T-helper 17 cell (primary cell): Measurements from ENCODE around the gene EDN1. TPM values are rescaled to one million over a fixed set of nuclear protein-coding genes. Genes with fewer than 3 reads are reported as not detected.

Experiments used
- ATAC-seq: fragments of 150-1000 bp; cut with Tn5 transposase; 2 replicates; pipeline ENCODE4 v1.10.0; 2021; ENCODE audit warnings: mild to moderate bottlenecking, moderate library complexity
- DNase-seq, 3 donors: peaks; one replicate each; pipeline versions ENCODE4 v3.0.0 to v3.0.0-alpha.2; 2020 to 2021
- H3K9me3 ChIP-seq: one replicate; pipeline ENCODE4 v1.7.0; 2013; ENCODE audit warnings: low read length, mild to moderate bottlenecking; ENCODE audit not compliant: control insufficient read depth, poor library complexity, severe bottlenecking
- H3K27ac Mint-ChIP-seq: one replicate; pipeline ENCODE4 v1.8.0; 2022; ENCODE audit warnings: mild to moderate bottlenecking, moderate library complexity, mixed read lengths
- H3K27me3 Mint-ChIP-seq: one replicate; pipeline ENCODE4 v1.8.0; 2022; ENCODE audit warnings: mixed read lengths
- H3K36me3 Mint-ChIP-seq: one replicate; pipeline ENCODE4 v1.8.0; 2022; ENCODE audit warnings: low read depth, mixed read lengths
- H3K4me1 Mint-ChIP-seq: one replicate; pipeline ENCODE4 v1.8.0; 2022; ENCODE audit warnings: mild to moderate bottlenecking, mixed read lengths
- H3K4me3 Mint-ChIP-seq: one replicate; pipeline ENCODE4 v1.8.0; 2022; ENCODE audit warnings: mild to moderate bottlenecking, moderate library complexity, mixed read lengths
- total RNA-seq, 4 donors: library from RNA in 2 of 4; stranded (reverse) in 2 of 4; gene quantifications; one replicate each; pipeline ENCODE4 v1.2.3 and lab custom pipeline; 2022 to 2026

EDN1 gene
- total RNA-seq, 2 donors from 2014 or later: 0.57 to 1.2 TPM

DNA sequence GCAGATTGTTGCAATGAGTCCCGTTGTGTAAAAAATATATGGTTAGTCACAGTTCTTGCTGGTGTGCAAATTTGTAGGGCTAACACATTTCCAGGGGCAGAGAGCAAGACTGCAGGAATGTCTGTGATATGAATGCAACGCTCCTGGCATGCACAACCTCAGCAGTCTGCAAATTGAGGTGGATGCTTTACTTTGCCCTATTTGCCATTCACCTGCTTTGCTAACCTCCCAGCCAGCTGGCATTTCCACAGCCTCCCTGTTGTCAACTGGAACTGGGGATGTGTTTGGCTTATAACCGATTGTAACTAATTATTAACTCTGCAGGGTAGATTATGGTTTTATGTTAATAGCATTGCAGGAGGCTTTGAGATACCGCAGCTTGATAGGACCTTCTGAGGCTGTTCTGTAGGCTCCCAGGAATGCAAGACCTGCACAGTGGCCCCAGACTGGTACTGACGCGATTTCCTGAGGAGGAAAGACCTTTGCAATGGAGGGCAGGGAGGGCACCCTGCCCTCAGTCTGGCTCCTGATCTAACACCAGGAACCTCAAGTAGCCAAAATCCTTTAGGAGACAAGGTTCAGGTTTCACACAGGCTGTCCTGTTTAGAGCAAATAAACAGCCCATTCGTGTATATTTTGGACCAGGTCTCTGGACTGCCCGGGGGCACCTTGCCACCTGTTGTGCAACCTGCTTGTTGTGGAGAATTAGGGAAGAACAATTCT is 53.4 kb downstream of the EDN1 start:
- Mint-ChIP-seq H3K27me3 (peaks cover 37% of the 10 kb centered on the region), H3K4me3 (no peak overlapping the region), H3K27ac (no peak overlapping the region), H3K36me3 (peaks cover 1% of the 10 kb centered on the region), H3K4me1 (peaks cover 2% of the 10 kb centered on the region)
- DNase-seq (no peak), ATAC-seq (no peak)
- H3K9me3 ChIP-seq: no peaks in the 10 kb centered on the region

DNA sequence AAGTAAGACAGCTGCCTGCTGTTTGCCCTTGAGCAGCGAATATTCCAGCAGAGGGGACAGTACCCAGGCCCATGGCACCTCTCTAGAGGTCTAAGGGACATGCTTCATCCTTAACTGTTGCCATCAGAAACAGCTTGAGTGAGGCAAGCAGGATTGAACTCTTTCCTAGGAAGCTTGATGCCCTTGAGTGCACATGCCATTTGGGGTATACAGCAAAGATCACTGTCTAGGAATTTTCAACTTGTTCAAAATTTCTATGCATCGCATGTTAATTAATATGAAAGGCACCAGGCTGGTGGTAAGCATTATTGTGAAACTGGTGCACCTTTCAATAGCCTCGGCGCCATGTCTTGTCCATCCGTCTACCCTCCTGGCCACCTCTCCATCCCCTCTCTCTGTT is 54.1 kb downstream of the EDN1 start:
- ATAC-seq (no peak), DNase-seq (no peak)
- H3K27me3 Mint-ChIP-seq: peaks cover 39% of the 10 kb centered on the region
- H3K9me3 ChIP-seq: no peaks in the 10 kb centered on the region
- H3K36me3 Mint-ChIP-seq: no peaks in the 10 kb centered on the region
- no peak overlapping the region for H3K27ac Mint-ChIP-seq
- peaks cover 2% of the 10 kb centered on the region for H3K4me1 Mint-ChIP-seq
- H3K4me3 Mint-ChIP-seq: no peak overlapping the region

DNA sequence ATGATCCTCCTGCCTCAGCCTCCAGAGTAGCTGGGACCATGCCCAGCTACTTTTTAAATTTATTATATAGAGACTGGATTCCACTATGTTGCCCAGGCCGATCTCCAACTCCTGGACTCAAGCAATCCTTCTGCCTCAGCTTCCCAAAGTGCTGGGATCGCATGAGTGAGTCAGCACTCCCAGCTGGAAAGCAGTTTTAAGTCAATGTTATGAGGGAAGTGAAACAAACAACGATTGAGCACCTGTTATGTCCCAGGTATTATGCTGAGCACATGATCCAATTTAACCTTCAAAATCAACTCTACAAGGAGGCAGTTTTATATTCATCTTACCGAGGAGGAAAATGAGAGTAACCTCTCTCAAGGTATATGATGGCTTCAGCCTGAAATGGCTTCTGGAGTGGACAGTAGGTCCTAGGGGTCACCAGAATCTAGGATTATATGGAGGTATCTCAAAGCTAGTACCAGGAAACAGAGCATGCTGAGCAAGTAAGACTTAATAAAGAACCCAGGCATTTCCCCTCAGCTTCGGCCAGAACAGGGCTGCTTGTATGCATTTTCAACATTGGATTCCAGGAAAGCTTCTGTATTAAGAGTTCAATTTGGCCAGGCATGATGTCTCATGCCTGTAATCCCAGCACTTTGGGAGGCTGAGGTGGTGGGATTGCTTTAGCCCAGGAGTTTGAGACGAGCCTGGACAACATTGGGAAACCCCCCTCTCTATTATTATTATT is 55.0 kb downstream of the EDN1 start:
- Mint-ChIP-seq H3K27me3 (peaks cover 38% of the 10 kb centered on the region), H3K27ac (no peak overlapping the region), H3K4me3 (no peak overlapping the region), H3K36me3 (no peaks in the 10 kb centered on the region), H3K4me1 (no peaks in the 10 kb centered on the region)
- H3K9me3 ChIP-seq: no peaks in the 10 kb centered on the region
- DNase-seq (no peak), ATAC-seq (no peak)

DNA sequence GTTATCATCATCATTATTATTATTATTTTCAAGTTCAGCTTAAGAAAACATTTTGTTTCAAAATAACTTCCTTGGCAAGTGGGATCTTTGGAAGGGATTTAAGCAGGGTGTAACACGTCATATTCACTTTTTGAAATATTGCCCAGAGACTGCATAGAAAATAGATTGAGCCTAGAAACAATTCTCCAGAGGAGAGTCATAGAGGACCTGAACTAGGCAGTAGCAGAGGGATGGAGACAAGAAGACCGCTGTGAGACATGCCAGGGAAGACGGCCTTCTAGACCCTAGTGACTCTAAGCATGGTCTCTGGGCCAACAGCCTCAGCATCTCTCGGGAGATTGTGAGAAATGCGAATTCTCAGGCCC is 55.5 kb downstream of the EDN1 start:
- no peaks in the 10 kb centered on the region for H3K9me3 ChIP-seq
- no peaks in the 10 kb centered on the region for H3K36me3 Mint-ChIP-seq
- H3K4me1 Mint-ChIP-seq: no peaks in the 10 kb centered on the region
- no peak for ATAC-seq
- H3K27ac Mint-ChIP-seq: no peak overlapping the region
- DNase-seq: no peak
- H3K4me3 Mint-ChIP-seq: no peak overlapping the region
- H3K27me3 Mint-ChIP-seq: peaks cover 32% of the 10 kb centered on the region
